Bronchial epithelial cell (primary cell): ENCODE results near the gene PRELP. TPM values are rescaled to one million over a fixed set of nuclear protein-coding genes. Genes with fewer than 3 reads are reported as not detected.

Experiments used
- DNase-seq: peaks from one replicate; pipeline ENCODE4 v3.0.0-alpha.2; 2010; ENCODE audit warnings: low read depth
- FAIRE-seq: peaks from 2 replicates; lab custom pipeline; 2011; peaks lifted over from hg19 to GRCh38; lab: Jason Lieb, UNC
- H3K27me3 ChIP-seq: 2 replicates; pipeline ENCODE4 v1.5.1; 2011; ENCODE audit warnings: low read length; ENCODE audit not compliant: control insufficient read depth, insufficient read depth
- H3K36me3 ChIP-seq: 2 replicates; pipeline ENCODE4 v1.5.1; 2011; ENCODE audit warnings: low read length; ENCODE audit not compliant: control insufficient read depth, insufficient read depth
- H3K4me3 ChIP-seq: 2 replicates; pipeline ENCODE4 v1.5.1; 2011; ENCODE audit warnings: mild to moderate bottlenecking, low read depth, low read length, control low read depth
- CTCF ChIP-seq: IDR thresholded peaks from 2 replicates; pipeline ENCODE4 v1.5.1; 2011; ENCODE audit warnings: mild to moderate bottlenecking, moderate library complexity, low read length, control low read depth, inconsistent platforms; ENCODE audit not compliant: insufficient read depth, severe bottlenecking
- total RNA-seq: library from RNA; depleted of rRNA; stranded (reverse); fragments of >200 nt; gene quantifications from 2 replicates; pipeline ENCODE4 v1.2.1, GENCODE V29; 2014

PRELP gene
- total RNA-seq, 1 donor from 2014 or later: not detected

GRCh38 chr1:203478986-203479385 lies 3.4 kb downstream of the PRELP start:
- TF ChIP-seq CTCF: no peak
- FAIRE-seq: no peak

GRCh38 chr1:203479646-203480045 lies 4.0 kb downstream of the PRELP start:
- DNase-seq (no peak), FAIRE-seq (no peak)
- TF ChIP-seq CTCF: no peak
- no peak overlapping the region for H3K4me3 ChIP-seq
- H3K27me3 ChIP-seq: peaks cover 7% of the 10 kb centered on the region
- H3K36me3 ChIP-seq: no peaks in the 10 kb centered on the region

More at GRCh38 chr1:203478986-203479385, 3.4 kb downstream of the PRELP start:
- H3K27me3 ChIP-seq: peaks cover 7% of the 10 kb centered on the region
- no peak overlapping the region for H3K4me3 ChIP-seq
- H3K36me3 ChIP-seq: no peaks in the 10 kb centered on the region
- DNase-seq: no peak

GRCh38 chr1:203480084-203480483 lies 4.5 kb downstream of the PRELP start:
- Histone ChIP-seq H3K27me3 (peaks cover 5% of the 10 kb centered on the region), H3K4me3 (no peak overlapping the region), H3K36me3 (no peaks in the 10 kb centered on the region)
- TF ChIP-seq CTCF: no peak
- FAIRE-seq (no peak), DNase-seq (no peak)

GRCh38 chr1:203480525-203481084 lies 5.0 kb downstream of the PRELP start:
- Histone ChIP-seq H3K27me3 (peaks cover 5% of the 10 kb centered on the region), H3K4me3 (no peak overlapping the region), H3K36me3 (no peaks in the 10 kb centered on the region)
- no peak for TF ChIP-seq CTCF
- DNase-seq: peak; percentile 87
- peak; percentile 52 for FAIRE-seq

GRCh38 chr1:203481196-203481595 lies 5.6 kb downstream of the PRELP start:
- FAIRE-seq: no peak
- H3K4me3 ChIP-seq: no peak overlapping the region
- no peaks in the 10 kb centered on the region for H3K36me3 ChIP-seq
- no peak for DNase-seq
- peaks cover 5% of the 10 kb centered on the region for H3K27me3 ChIP-seq
- no peak for TF ChIP-seq CTCF
